H1 (cell line): ENCODE data around the gene OSCP1. TPM values are rescaled to one million over a fixed set of nuclear protein-coding genes. Genes with fewer than 3 reads are reported as not detected.
A peak's percentile ranks its signal among the peaks of the same experiment; 100 is the strongest.

Source experiments
- BCL11A ChIP-seq, 2 experiments: IDR thresholded peaks; one replicate each; pipeline ENCODE4 v1.6.1; 2011; ENCODE audit warnings: low read depth in 2 of 2, low read length in 2 of 2, mild to moderate bottlenecking in 2 of 2
- JUND ChIP-seq: IDR thresholded peaks from 2 replicates; pipeline ENCODE4 v1.6.1; 2011; ENCODE audit warnings: mild to moderate bottlenecking, improper control_type of control experiment, low read length
- SIX5 ChIP-seq: IDR thresholded peaks from 2 replicates; pipeline ENCODE4 v1.6.1; 2011; ENCODE audit warnings: mild to moderate bottlenecking, low read depth, low read length
- SP1 ChIP-seq: IDR thresholded peaks from 2 replicates; pipeline ENCODE4 v1.6.1; 2011; ENCODE audit warnings: low read depth, low read length
- TAF1 ChIP-seq: IDR thresholded peaks from 2 replicates; pipeline ENCODE4 v1.6.1; 2011; ENCODE audit warnings: mild to moderate bottlenecking, low read depth, low read length
- TAF7 ChIP-seq: optimal IDR thresholded peaks from 2 replicates; pipeline ENCODE3; 2011; ENCODE audit warnings: low read depth, mild to moderate bottlenecking, inconsistent platforms, low read length, moderate library complexity, borderline replicate concordance
- polyA plus RNA-seq, 7 experiments: library from polyadenylated mRNA; depleted of rRNA in 3 of 7; stranded (reverse) in 5 of 7; unstranded in 2 of 7; fragments of >200 nt in 5 of 7; fragments of 200-250 nt in 2 of 7; gene quantifications; 1 replicate in 5 of 7; 2 replicates in 1 of 7; 4 replicates in 1 of 7; pipeline versions ENCODE4 v1.2.1 to v1.2.3, GENCODE V29; 2011 to 2013; ENCODE audit warnings: missing spikeins in 2 of 7, mixed read lengths in 2 of 7
- total RNA-seq: library from RNA; stranded (reverse); fragmentation: NEBNext Ultra II Directional; extraction: Animal tissue kit (Norgen Biotek cat#: 25700); gene quantifications from 2 replicates; pipeline ENCODE4 v1.2.1, GENCODE V29; 2021

Gene OSCP1
- total and polyA plus RNA-seq, 2 of the 8 experiments (the other 6 are each of a cell fraction or from before 2014, with no cell fraction given) = 1.8 to 3.3 TPM

GRCh38 chr1:36420836-36421317, 29.4 kb downstream of the OSCP1 start (continued):
- TF ChIP-seq SIX5 (no peak), TAF7 (no peak), TAF1 (peak; percentile 16; the same call in 1 of the 2 replicates), BCL11A (IDR thresholded peaks at IDR 0.05; ENCODE audit: low read depth in 2 of 2, low read length in 2 of 2) (no peak), JUND (0 out of 2 replicates have a peak, but pooled peaks have one; percentile 53), SP1 (0 out of 2 replicates have a peak, but pooled peaks have one; percentile 8)
